ENCODE measurements around the gene HAL. TPM values are rescaled to one million over a fixed set of nuclear protein-coding genes. Genes with fewer than 3 reads are reported as not detected.

HAL gene
- total RNA-seq, 2 experiments from 2014 or later: 0.31 to 0.32 TPM

- CTCF ChIA-PET: no interaction called here
- intact Hi-C loops (cut with micrococcal nuclease): loop anchor here (2.0 kb wide), 3 partner anchors 75 to 873 kb away; partner anchors contain the start of genes NEDD1 and USP44
These were observed 37.6 kb upstream of the HAL start for GRCh38 chr12:96033549-96034389.

GRCh38 chr12:96029826-96030225 lies 33.7 kb upstream of the HAL start:
- H3K27me3 Mint-ChIP-seq (ENCODE audit: low read depth): no peaks in the 10 kb centered on the region
- H3K9me3 Mint-ChIP-seq: no peaks in the 10 kb centered on the region
- peaks cover 12% of the 10 kb centered on the region for H3K36me3 Mint-ChIP-seq (ENCODE audit: low read depth)
- DNase-seq: no peak
- intact Hi-C loops (cut with micrococcal nuclease): no loop called here
- no peak overlapping the region for H3K27ac Mint-ChIP-seq
- CTCF ChIA-PET: no interaction called here
- H3K4me3 Mint-ChIP-seq: no peak overlapping the region
- H3K4me1 Mint-ChIP-seq (ENCODE audit: low read depth): peaks cover 36% of the 10 kb centered on the region

More at GRCh38 chr12:96033549-96034389, 37.6 kb upstream of the HAL start:
- Mint-ChIP-seq H3K27me3 (ENCODE audit: low read depth) (no peaks in the 10 kb centered on the region), H3K9me3 (no peaks in the 10 kb centered on the region), H3K27ac (no peak overlapping the region), H3K4me3 (no peak overlapping the region), H3K36me3 (ENCODE audit: low read depth) (no peaks in the 10 kb centered on the region), H3K4me1 (ENCODE audit: low read depth) (peaks cover 32% of the 10 kb centered on the region)
- no peak for DNase-seq

- Mint-ChIP-seq H3K4me3 (no peak overlapping the region), H3K27me3 (ENCODE audit: low read depth) (no peaks in the 10 kb centered on the region), H3K36me3 (ENCODE audit: low read depth) (peaks cover 15% of the 10 kb centered on the region), H3K4me1 (ENCODE audit: low read depth) (peaks cover 33% of the 10 kb centered on the region), H3K27ac (no peak overlapping the region), H3K9me3 (no peaks in the 10 kb centered on the region)
- CTCF ChIA-PET: no interaction called here
- no peak for DNase-seq
- intact Hi-C loops (cut with micrococcal nuclease): no loop called here
These were observed 32.4 kb upstream of the HAL start for GRCh38 chr12:96028538-96028937.

- no peaks in the 10 kb centered on the region for H3K27me3 Mint-ChIP-seq (ENCODE audit: low read depth)
- H3K9me3 Mint-ChIP-seq: no peaks in the 10 kb centered on the region
- DNase-seq: no peak
- CTCF ChIA-PET: interaction anchor here (0.9 kb wide), 1 partner anchor 47 kb away, joined by 3 read pairs; no protein-coding TSS in a partner anchor
- no peak overlapping the region for H3K27ac Mint-ChIP-seq
- peaks cover 23% of the 10 kb centered on the region for H3K4me1 Mint-ChIP-seq (ENCODE audit: low read depth)
- H3K36me3 Mint-ChIP-seq (ENCODE audit: low read depth): peaks cover 22% of the 10 kb centered on the region
- intact Hi-C loops (cut with micrococcal nuclease): no loop called here
- H3K4me3 Mint-ChIP-seq: no peak overlapping the region
These were observed 30.2 kb upstream of the HAL start for GRCh38 chr12:96026331-96026730.

GRCh38 chr12:96025518-96025917 lies 29.4 kb upstream of the HAL start:
- peaks cover 22% of the 10 kb centered on the region for H3K36me3 Mint-ChIP-seq (ENCODE audit: low read depth)
- H3K4me1 Mint-ChIP-seq (ENCODE audit: low read depth): peaks cover 17% of the 10 kb centered on the region
- H3K27me3 Mint-ChIP-seq (ENCODE audit: low read depth): no peaks in the 10 kb centered on the region
- H3K27ac Mint-ChIP-seq: no peak overlapping the region
- no peaks in the 10 kb centered on the region for H3K9me3 Mint-ChIP-seq
- CTCF ChIA-PET: no interaction called here
- intact Hi-C loops (cut with micrococcal nuclease): no loop called here
- no peak for DNase-seq
- no peak overlapping the region for H3K4me3 Mint-ChIP-seq

- H3K27me3 Mint-ChIP-seq (ENCODE audit: low read depth): no peaks in the 10 kb centered on the region
- CTCF ChIA-PET: interaction anchor here (0.6 to 1.7 kb wide), 4 partner anchors 8 to 403 kb away, joined by 3 to 4 read pairs (median 4); no protein-coding TSS in a partner anchor
- no peak overlapping the region for H3K27ac Mint-ChIP-seq
- intact Hi-C loops (cut with micrococcal nuclease): no loop called here
- H3K9me3 Mint-ChIP-seq: no peaks in the 10 kb centered on the region
- DNase-seq: no peak
- H3K4me1 Mint-ChIP-seq (ENCODE audit: low read depth): no peaks in the 10 kb centered on the region
- peaks cover 27% of the 10 kb centered on the region for H3K36me3 Mint-ChIP-seq (ENCODE audit: low read depth)
- H3K4me3 Mint-ChIP-seq: no peak overlapping the region
These were observed 24.3 kb upstream of the HAL start for GRCh38 chr12:96020314-96021003.

GRCh38 chr12:96015672-96016071 lies 19.5 kb upstream of the HAL start:
- Mint-ChIP-seq H3K27me3 (ENCODE audit: low read depth) (no peaks in the 10 kb centered on the region), H3K9me3 (no peaks in the 10 kb centered on the region), H3K4me3 (no peak overlapping the region), H3K27ac (no peak overlapping the region), H3K4me1 (ENCODE audit: low read depth) (no peaks in the 10 kb centered on the region), H3K36me3 (ENCODE audit: low read depth) (peaks cover 31% of the 10 kb centered on the region)
- peak; percentile 12 for DNase-seq
- CTCF ChIA-PET: no interaction called here
- intact Hi-C loops (cut with micrococcal nuclease): no loop called here

- Mint-ChIP-seq H3K27ac (no peak overlapping the region), H3K36me3 (ENCODE audit: low read depth) (peaks cover 31% of the 10 kb centered on the region), H3K4me1 (ENCODE audit: low read depth) (no peaks in the 10 kb centered on the region), H3K4me3 (no peak overlapping the region), H3K27me3 (ENCODE audit: low read depth) (no peaks in the 10 kb centered on the region), H3K9me3 (no peaks in the 10 kb centered on the region)
- DNase-seq: no peak
- CTCF ChIA-PET: interaction anchor here (0.5 kb wide), 1 partner anchor 478 kb away, joined by 5 read pairs; no protein-coding TSS in a partner anchor
- intact Hi-C loops (cut with micrococcal nuclease): no loop called here
These were observed 18.9 kb upstream of the HAL start for GRCh38 chr12:96014943-96015599.

GRCh38 chr12:96007729-96008128 lies 11.6 kb upstream of the HAL start:
- Mint-ChIP-seq H3K27me3 (ENCODE audit: low read depth) (no peaks in the 10 kb centered on the region), H3K4me1 (ENCODE audit: low read depth) (no peaks in the 10 kb centered on the region), H3K27ac (no peak overlapping the region), H3K4me3 (no peak overlapping the region), H3K9me3 (no peaks in the 10 kb centered on the region), H3K36me3 (ENCODE audit: low read depth) (peaks cover 26% of the 10 kb centered on the region)
- intact Hi-C loops (cut with micrococcal nuclease): no loop called here
- no peak for DNase-seq
- CTCF ChIA-PET: interaction anchor here (0.7 kb wide), 2 partner anchors 208 to 711 kb away, joined by 3 to 5 read pairs; no protein-coding TSS in a partner anchor

- intact Hi-C loops (cut with micrococcal nuclease): no loop called here
- H3K4me1 Mint-ChIP-seq (ENCODE audit: low read depth): no peaks in the 10 kb centered on the region
- CTCF ChIA-PET: no interaction called here
- H3K27ac Mint-ChIP-seq: no peak overlapping the region
- no peaks in the 10 kb centered on the region for H3K27me3 Mint-ChIP-seq (ENCODE audit: low read depth)
- H3K4me3 Mint-ChIP-seq: no peak overlapping the region
- H3K9me3 Mint-ChIP-seq: no peaks in the 10 kb centered on the region
- H3K36me3 Mint-ChIP-seq (ENCODE audit: low read depth): peaks cover 25% of the 10 kb centered on the region
- no peak for DNase-seq
These were observed 10.6 kb upstream of the HAL start for GRCh38 chr12:96006727-96007126.

- H3K4me3 Mint-ChIP-seq: no peak overlapping the region
- H3K9me3 Mint-ChIP-seq: no peaks in the 10 kb centered on the region
- H3K27ac Mint-ChIP-seq: no peak overlapping the region
- H3K4me1 Mint-ChIP-seq (ENCODE audit: low read depth): peaks cover 3% of the 10 kb centered on the region
- no peaks in the 10 kb centered on the region for H3K27me3 Mint-ChIP-seq (ENCODE audit: low read depth)
- DNase-seq: no peak
- CTCF ChIA-PET: interaction anchor here (0.6 to 4.7 kb wide), 4 partner anchors 13 to 376 kb away, joined by 3 to 117 read pairs (median 4); no protein-coding TSS in a partner anchor
- peaks cover 20% of the 10 kb centered on the region for H3K36me3 Mint-ChIP-seq (ENCODE audit: low read depth)
- intact Hi-C loops (cut with micrococcal nuclease): no loop called here
These were observed 4.7 kb upstream of the HAL start for GRCh38 chr12:96000858-96001257.

- H3K27me3 Mint-ChIP-seq (ENCODE audit: low read depth): no peaks in the 10 kb centered on the region
- H3K27ac Mint-ChIP-seq: no peak overlapping the region
- CTCF ChIA-PET: interaction anchor here (0.7 to 4.7 kb wide), 16 partner anchors 10 to 664 kb away, joined by 3 to 117 read pairs (median 4); partner anchors contain the start of genes AMDHD1 and CCDC38
- H3K9me3 Mint-ChIP-seq: no peaks in the 10 kb centered on the region
- intact Hi-C loops (cut with micrococcal nuclease): no loop called here
- peaks cover 3% of the 10 kb centered on the region for H3K4me1 Mint-ChIP-seq (ENCODE audit: low read depth)
- no peak for DNase-seq
- H3K4me3 Mint-ChIP-seq: no peak overlapping the region
- peaks cover 8% of the 10 kb centered on the region for H3K36me3 Mint-ChIP-seq (ENCODE audit: low read depth)
These were observed 3.3 kb upstream of the HAL start for GRCh38 chr12:95999484-95999883.
